Activated T-cell treated with anti-CD3 and anti-CD28 coated beads, Interleukin-2, amount 50 U/mL, for 72 hours (primary cell): ENCODE results near the gene KPNA3. TPM values are rescaled to one million over a fixed set of nuclear protein-coding genes. Genes with fewer than 3 reads are reported as not detected.

Experiments used
- ATAC-seq, 2 donors: fragments of 150-1000 bp; cut with Tn5 transposase; replicated peaks in 1 of 2; 2 replicates each; pipeline ENCODE4 v1.10.0; 2021; ENCODE audit warnings: moderate library complexity in 2 of 2, mild to moderate bottlenecking in 1 of 2
- DNase-seq, 2 donors: peaks; one replicate each; pipeline ENCODE4 v3.0.0; 2021 to 2022; ENCODE audit warnings: mixed read lengths in 1 of 2
- H3K27ac Mint-ChIP-seq: one replicate; pipeline ENCODE4 v1.8.0; 2022; ENCODE audit warnings: mild to moderate bottlenecking, moderate library complexity, mixed read lengths
- H3K27me3 Mint-ChIP-seq: one replicate; pipeline ENCODE4 v1.8.0; 2022; ENCODE audit warnings: low read depth, mixed read lengths
- H3K36me3 Mint-ChIP-seq, 2 donors: one replicate each; pipeline ENCODE4 v1.8.0; 2022; ENCODE audit warnings: mixed read lengths in 2 of 2, mild to moderate bottlenecking in 1 of 2; ENCODE audit not compliant: insufficient read depth in 2 of 2
- H3K4me1 Mint-ChIP-seq: one replicate; pipeline ENCODE4 v1.8.0; 2022; ENCODE audit warnings: low read depth, mixed read lengths
- H3K4me3 Mint-ChIP-seq, 2 donors: one replicate each; pipeline ENCODE4 v1.8.0; 2022; ENCODE audit warnings: mild to moderate bottlenecking in 2 of 2, mixed read lengths in 2 of 2, moderate library complexity in 2 of 2
- H3K9me3 Mint-ChIP-seq, 2 donors: one replicate each; pipeline ENCODE4 v1.8.0; 2022; ENCODE audit warnings: mixed read lengths in 2 of 2
- total RNA-seq, 2 donors: library from RNA; stranded (reverse); gene quantifications; one replicate each; pipeline ENCODE4 v1.2.3, GENCODE V29; 2022

The KPNA3 gene
- total RNA-seq, 2 donors from 2014 or later = 23.5 to 27.0 TPM

- Mint-ChIP-seq H3K9me3 (no peaks in the 10 kb centered on the region), H3K27ac (no peak overlapping the region)
- ATAC-seq = no peak
These were observed 115.7 kb downstream of the KPNA3 start for GRCh38 chr13:49676581-49677298.

DNA sequence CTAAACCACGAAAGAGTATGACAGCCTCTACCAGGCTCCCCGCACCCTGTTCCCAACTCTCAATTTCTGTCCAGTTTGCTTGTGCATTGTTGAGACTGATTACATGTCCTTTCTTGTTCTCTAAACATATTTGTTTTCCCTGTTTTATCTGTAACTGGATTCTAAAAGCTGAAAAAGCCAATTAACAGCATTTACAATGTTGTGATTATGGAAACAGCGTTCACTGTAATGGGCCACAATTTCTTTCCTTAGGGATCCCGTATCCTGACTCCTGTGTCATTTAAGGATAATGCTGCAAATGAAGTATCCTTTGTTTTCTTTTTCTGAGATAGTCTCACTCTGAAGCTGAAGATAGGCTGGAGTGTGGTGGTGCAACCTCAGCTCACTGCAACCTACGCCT lies 121.7 kb downstream of the KPNA3 start:
- peaks cover 2% of the 10 kb centered on the region for H3K4me1 Mint-ChIP-seq
- ATAC-seq = no peak

More at GRCh38 chr13:49676581-49677298, 115.7 kb downstream of the KPNA3 start:
- Mint-ChIP-seq H3K36me3 (peaks cover 2 to 4% of the 10 kb centered on the region in 2 donors), H3K4me1 (peaks cover 4% of the 10 kb centered on the region), H3K4me3 (no peak overlapping the region), H3K27me3 (no peaks in the 10 kb centered on the region)
- no peak for DNase-seq

DNA sequence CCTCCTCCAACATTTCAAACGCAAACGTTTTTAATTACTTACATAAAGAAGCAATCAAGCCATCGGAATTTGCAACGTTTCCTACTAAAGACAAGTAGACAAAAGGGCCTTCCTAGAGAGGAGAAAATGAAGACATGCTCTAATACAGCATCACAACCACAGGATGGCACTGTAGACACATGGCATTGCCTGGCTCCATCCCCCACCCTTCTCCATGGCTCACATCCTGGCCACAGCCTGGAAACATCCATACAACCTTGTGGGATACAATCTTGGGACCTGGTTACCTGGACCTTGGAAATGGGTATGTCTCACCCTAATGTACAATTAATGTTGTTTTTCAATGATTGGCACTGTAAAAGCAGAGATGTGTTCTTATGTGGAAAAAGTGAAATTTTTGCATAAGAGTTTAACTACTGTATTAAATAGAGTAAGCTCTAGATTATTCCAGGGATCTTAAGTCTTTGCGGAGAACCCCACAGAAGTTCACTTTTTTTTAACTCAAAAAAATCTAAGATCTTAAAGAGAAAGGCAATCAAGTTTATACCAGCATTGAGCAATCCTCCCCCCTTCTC lies 122.7 kb downstream of the KPNA3 start:
- H3K9me3 Mint-ChIP-seq = no peaks in the 10 kb centered on the region
- DNase-seq = peak; percentile 10 to 22
- no peak overlapping the region for H3K4me3 Mint-ChIP-seq

More for the DNA sequence above, 121.7 kb downstream of the KPNA3 start:
- Mint-ChIP-seq H3K27me3 (no peaks in the 10 kb centered on the region), H3K9me3 (no peaks in the 10 kb centered on the region), H3K27ac (no peak overlapping the region), H3K36me3 (peaks cover 1 to 12% of the 10 kb centered on the region in 2 donors), H3K4me3 (no peak overlapping the region)
- no peak for DNase-seq

GRCh38 chr13:49667773-49668172 lies 124.7 kb downstream of the KPNA3 start:
- DNase-seq (no peak), ATAC-seq (no peak)
- no peaks in the 10 kb centered on the region for H3K9me3 Mint-ChIP-seq
- H3K27ac Mint-ChIP-seq = no peak overlapping the region
- peaks cover 1 to 13% of the 10 kb centered on the region in 2 donors for H3K36me3 Mint-ChIP-seq
- H3K4me1 Mint-ChIP-seq = no peaks in the 10 kb centered on the region
- no peak overlapping the region for H3K4me3 Mint-ChIP-seq
- H3K27me3 Mint-ChIP-seq = no peaks in the 10 kb centered on the region

More for the DNA sequence above, 122.7 kb downstream of the KPNA3 start:
- peaks cover 1 to 14% of the 10 kb centered on the region in 2 donors for H3K36me3 Mint-ChIP-seq
- ATAC-seq = peak; percentile 49 to 65
- H3K27ac Mint-ChIP-seq = no peak overlapping the region
- H3K27me3 Mint-ChIP-seq = no peaks in the 10 kb centered on the region
- H3K4me1 Mint-ChIP-seq = no peaks in the 10 kb centered on the region

DNA sequence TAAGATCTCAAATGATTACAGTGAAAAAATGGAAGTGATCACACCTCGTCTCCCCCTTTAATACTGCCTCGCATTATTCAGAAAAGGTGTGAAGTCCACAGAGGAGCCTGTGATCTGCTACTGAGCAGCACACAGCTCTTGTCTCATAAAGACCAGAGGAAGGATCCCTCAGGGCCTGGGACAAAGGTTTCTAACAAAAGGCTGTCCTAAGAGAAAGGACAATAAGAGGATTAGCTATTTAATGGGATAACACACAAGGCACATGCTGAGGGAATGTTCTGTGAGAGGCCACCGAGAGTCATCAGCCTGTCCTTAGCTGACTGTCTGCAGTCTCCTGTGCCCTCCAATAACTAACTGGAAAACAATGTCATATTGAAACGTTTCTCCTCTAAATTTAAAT lies 127.9 kb downstream of the KPNA3 start:
- peaks cover 1 to 24% of the 10 kb centered on the region in 2 donors for H3K36me3 Mint-ChIP-seq
- DNase-seq (no peak), ATAC-seq (no peak)
- no peak overlapping the region for H3K4me3 Mint-ChIP-seq
- no peak overlapping the region for H3K27ac Mint-ChIP-seq
- no peaks in the 10 kb centered on the region for H3K9me3 Mint-ChIP-seq
- H3K4me1 Mint-ChIP-seq = no peaks in the 10 kb centered on the region
- no peaks in the 10 kb centered on the region for H3K27me3 Mint-ChIP-seq

DNA sequence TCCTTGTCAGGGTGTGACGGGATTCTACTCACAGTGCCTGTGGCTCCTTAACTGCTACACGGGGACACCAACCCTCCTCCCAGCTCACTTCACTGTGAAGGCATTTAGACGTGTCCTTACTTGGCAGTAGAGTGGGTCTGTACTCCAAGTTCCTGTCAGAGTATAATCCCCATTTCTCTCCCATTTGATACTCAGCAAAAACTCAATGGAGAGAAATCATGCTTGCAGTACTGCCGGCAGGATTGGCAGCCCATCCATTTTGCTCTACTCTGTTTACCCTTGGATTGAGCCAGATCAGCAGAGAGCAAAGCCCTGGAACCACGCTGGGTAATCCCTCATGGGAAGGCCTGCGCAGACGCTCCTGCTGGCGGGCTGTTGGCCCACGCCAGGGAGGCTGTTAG lies 135.2 kb downstream of the KPNA3 start:
- no peaks in the 10 kb centered on the region for H3K4me1 Mint-ChIP-seq
- no peaks in the 10 kb centered on the region for H3K9me3 Mint-ChIP-seq
- ATAC-seq (no peak), DNase-seq (no peak)
- H3K27me3 Mint-ChIP-seq = no peaks in the 10 kb centered on the region
- peaks cover 0 to 9% of the 10 kb centered on the region in 2 donors for H3K36me3 Mint-ChIP-seq
- no peak overlapping the region for H3K4me3 Mint-ChIP-seq
- no peak overlapping the region for H3K27ac Mint-ChIP-seq

DNA sequence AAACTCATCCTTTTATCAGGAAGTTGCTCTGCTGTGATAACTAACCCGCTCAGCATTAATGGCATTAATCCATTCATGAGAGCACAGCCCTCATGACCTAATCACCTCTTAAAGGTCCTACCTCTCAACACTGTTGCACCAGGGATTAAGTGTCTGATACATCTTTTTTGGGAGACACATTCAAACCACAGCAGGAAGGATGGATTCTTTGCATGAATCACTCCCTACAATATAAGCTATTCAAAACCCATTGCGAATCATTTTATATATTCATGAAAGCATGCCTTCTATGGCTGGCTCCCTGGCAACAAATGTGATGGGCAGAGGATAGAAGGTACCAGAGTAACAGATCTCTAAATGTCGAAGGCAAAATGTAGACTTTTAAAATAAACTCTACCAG lies 136.6 kb downstream of the KPNA3 start:
- Mint-ChIP-seq H3K4me3 (no peak overlapping the region), H3K4me1 (no peaks in the 10 kb centered on the region), H3K27ac (no peak overlapping the region), H3K27me3 (no peaks in the 10 kb centered on the region), H3K9me3 (no peaks in the 10 kb centered on the region), H3K36me3 (no peaks in the 10 kb centered on the region)
- DNase-seq (no peak), ATAC-seq (no peak)

- ATAC-seq (no peak), DNase-seq (no peak)
- no peaks in the 10 kb centered on the region for H3K36me3 Mint-ChIP-seq
- no peak overlapping the region for H3K27ac Mint-ChIP-seq
- H3K4me1 Mint-ChIP-seq = no peaks in the 10 kb centered on the region
- no peak overlapping the region for H3K4me3 Mint-ChIP-seq
- H3K9me3 Mint-ChIP-seq = no peaks in the 10 kb centered on the region
- no peaks in the 10 kb centered on the region for H3K27me3 Mint-ChIP-seq
These were observed 138.5 kb downstream of the KPNA3 start for GRCh38 chr13:49654011-49654410.

GRCh38 chr13:49653478-49653877 lies 139.0 kb downstream of the KPNA3 start:
- DNase-seq = no peak
- Mint-ChIP-seq H3K27me3 (no peaks in the 10 kb centered on the region), H3K4me3 (no peak overlapping the region), H3K27ac (no peak overlapping the region), H3K4me1 (no peaks in the 10 kb centered on the region), H3K9me3 (no peaks in the 10 kb centered on the region), H3K36me3 (no peaks in the 10 kb centered on the region)
- no peak for ATAC-seq

- ATAC-seq (peak; percentile 53 to 57), DNase-seq (peak; percentile 9 to 29)
- no peak overlapping the region for H3K4me3 Mint-ChIP-seq
- no peaks in the 10 kb centered on the region for H3K4me1 Mint-ChIP-seq
- no peaks in the 10 kb centered on the region for H3K9me3 Mint-ChIP-seq
- H3K27me3 Mint-ChIP-seq = no peaks in the 10 kb centered on the region
- no peak overlapping the region for H3K27ac Mint-ChIP-seq
- H3K36me3 Mint-ChIP-seq = no peaks in the 10 kb centered on the region
These were observed 139.9 kb downstream of the KPNA3 start for GRCh38 chr13:49652355-49653305.

GRCh38 chr13:49651570-49652354 lies 140.7 kb downstream of the KPNA3 start:
- DNase-seq = no peak
- H3K27me3 Mint-ChIP-seq = no peaks in the 10 kb centered on the region

GRCh38 chr13:49649963-49650312 lies 142.5 kb downstream of the KPNA3 start:
- no peak overlapping the region for H3K4me3 Mint-ChIP-seq
- H3K27me3 Mint-ChIP-seq = no peaks in the 10 kb centered on the region
- H3K9me3 Mint-ChIP-seq = no peaks in the 10 kb centered on the region
- no peak for ATAC-seq
- no peak for DNase-seq
- H3K27ac Mint-ChIP-seq = no peak overlapping the region
- peaks cover 6% of the 10 kb centered on the region for H3K4me1 Mint-ChIP-seq
- H3K36me3 Mint-ChIP-seq = no peaks in the 10 kb centered on the region

More at GRCh38 chr13:49651570-49652354, 140.7 kb downstream of the KPNA3 start:
- Mint-ChIP-seq H3K4me1 (no peaks in the 10 kb centered on the region), H3K27ac (no peak overlapping the region), H3K4me3 (no peak overlapping the region), H3K9me3 (no peaks in the 10 kb centered on the region), H3K36me3 (no peaks in the 10 kb centered on the region)
- no peak for ATAC-seq
